Amniotic stem cell (primary cell): Measurements from ENCODE around the gene INPP4A.
"Not testable (repeated sequence)": the region's sequence is repeated elsewhere in the genome, so short reads cannot be mapped to it uniquely, and the experiment has no call there.

ENCODE experiments used
- DNase-seq: peaks from one replicate; lab custom pipeline; 2025; lab: John Stamatoyannopoulos, UW

Gene INPP4A

DNA sequence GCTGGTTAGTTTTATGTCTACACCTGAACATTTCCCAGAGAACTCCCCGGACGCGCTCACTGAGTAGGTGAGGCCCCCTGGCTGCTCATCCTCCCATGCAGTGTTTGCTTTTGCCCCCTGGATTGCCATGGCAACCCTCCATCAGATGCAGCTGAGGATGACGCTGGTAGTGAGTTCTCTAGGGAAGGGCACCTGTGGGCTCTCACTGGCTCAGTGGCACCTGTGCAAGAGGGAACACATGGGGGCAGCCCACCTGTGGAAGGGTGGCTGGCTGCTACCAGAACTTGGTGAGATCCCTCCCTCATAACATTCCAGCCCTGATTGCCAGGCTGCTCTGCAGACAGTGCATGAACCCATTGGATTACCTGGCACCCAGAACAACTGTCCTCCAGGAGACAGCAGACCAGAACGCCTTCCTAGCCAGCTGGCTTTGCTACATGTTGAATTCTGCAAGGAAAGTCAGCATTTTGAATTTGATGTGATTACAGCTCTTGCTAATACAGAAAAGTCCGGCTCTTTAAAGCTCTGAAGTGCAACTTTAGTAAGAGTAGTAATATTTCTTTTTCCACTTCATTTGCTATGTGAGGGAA lies 142.0 kb downstream of the INPP4A start:
- DNase-seq: no peak

DNA sequence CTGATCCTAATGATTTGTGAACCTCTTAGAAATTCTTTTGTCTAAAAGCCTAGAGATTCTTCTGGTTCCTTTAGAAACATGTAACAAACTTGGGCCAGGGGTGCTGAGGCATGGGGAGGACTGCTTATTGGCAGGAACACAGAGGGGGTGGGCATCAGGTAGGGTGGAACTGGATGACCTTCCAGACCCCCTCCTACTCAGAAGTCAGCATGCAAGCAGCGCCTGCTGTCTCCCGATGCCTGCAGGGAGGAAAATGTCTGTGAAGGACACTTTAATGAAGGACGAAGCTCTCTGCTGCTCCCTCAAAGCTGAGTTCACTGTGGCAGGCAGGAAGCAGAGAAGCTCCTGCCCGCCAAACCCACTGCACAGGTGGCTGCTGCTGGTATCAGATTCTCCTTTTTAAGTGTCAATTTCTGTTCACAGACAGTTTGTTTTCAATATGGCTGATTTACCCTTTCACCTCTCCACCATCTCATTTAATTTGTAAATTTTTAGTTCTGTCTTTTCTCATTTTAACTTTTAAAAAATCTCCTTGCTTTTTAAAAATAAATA lies 144.3 kb downstream of the INPP4A start:
- no peak for DNase-seq

DNA sequence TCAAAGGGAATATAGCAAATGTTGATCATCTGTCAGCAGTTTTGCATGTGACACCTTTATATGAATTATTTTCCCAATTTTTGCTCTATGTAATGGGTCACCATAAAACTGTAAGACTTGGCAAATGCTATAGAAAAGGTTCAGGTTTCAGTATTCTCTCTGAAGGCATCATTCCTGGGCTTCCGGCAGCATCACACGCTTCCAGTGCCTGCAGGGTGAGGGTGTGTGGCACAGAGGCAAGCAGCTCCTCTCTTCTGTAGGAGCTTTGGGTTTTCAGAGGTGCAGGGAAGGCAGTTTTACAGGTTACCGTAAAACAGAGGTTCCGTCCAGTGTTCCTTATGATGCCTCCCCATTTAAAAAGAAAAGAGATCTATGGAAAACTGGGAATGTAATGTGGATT lies 144.8 kb downstream of the INPP4A start:
- DNase-seq: no peak

DNA sequence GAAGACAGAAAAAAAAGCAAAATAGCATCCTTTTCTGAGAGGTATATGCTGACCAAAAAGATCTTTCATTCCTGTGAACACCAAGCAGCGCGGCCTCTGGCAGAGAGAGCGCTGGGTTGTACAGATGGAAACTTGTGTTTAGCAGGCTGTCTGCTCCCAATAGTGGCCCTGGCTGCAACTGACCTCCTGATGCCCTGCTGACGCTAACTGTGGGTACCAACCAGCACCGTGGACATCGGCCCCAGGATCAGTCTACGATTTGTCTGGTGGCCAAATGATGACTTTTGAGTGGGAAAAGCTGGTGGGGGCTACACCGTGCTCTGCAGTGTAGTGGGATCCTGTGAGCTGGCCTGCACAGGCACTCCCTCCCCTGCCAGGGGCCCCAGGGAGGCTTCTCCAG lies 147.9 kb downstream of the INPP4A start:
- DNase-seq: no peak

DNA sequence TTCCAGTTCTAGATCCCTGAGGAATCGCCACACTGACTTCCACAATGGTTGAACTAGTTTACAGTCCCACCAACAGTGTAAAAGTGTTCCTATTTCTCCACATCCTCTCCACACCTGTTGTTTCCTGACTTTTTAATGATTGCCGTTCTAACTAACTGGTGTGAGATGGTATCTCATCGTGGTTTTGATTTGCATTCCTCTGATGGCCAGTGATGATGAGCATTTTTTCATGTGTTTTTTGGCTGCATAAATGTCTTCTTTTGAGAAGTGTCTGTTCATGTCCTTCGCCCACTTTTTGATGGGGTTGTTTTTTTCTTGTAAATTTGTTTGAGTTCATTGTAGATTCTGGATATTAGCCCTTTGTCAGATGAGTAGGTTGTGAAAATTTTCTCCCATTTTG lies 150.0 kb downstream of the INPP4A start:
- not testable (repeated sequence) for DNase-seq

DNA sequence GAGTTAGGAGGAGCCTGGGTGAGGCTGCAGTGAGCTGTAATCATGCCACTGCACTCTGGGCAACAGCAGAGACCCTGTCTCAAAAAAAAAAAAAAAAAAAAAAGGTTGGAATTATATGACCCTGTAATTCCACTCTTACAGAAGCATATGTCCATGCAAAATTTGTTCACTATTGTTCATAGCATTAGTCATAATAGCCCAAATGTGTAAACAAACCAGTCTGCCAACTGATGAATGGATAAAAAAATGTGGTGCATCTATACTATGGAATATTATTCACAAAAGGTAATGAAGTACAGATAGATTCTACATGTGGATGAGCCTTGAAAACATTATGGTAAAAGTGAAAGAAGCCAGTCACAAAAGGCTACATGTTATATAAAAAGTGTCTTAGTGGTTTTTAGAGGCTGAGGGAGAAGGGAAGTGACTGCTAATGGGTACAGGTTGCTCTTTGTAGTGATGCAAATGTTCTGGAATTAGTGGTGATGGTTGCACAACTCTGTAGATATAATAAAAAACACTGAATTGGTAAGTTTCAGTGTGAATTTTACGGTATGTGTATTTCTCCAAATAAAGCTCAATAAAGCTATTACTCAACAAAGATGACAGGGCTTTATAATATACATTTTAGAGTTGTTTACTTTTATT lies 154.2 kb downstream of the INPP4A start:
- no peak for DNase-seq

DNA sequence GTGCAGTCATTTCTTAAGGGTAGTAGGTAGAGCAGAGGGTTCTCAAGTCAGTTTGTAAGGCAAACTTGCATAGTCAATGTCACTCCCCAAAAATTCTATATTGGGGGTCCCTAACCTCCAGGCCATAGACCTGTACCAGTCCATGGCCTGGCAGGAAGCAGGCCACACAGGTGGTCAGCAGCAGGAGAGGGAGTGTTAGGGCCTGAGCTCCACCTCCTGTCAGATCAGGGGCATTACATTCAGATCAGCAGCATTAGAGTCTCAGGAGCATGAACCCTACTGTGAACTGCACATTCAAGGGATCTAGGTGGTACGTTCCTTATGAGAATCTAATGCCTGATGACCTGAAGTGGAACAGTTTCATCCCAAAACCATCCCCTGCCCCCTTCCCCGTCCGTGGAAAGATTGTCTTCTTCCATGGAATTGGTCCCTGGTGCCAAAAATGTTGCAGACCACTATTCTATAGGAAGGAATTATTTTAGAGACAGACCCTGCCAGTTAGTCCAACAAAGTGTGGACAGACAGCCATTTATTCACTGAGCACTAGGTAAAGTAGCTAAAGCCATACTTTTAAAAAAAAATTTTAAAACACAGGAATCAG lies 157.0 kb downstream of the INPP4A start:
- no peak for DNase-seq

DNA sequence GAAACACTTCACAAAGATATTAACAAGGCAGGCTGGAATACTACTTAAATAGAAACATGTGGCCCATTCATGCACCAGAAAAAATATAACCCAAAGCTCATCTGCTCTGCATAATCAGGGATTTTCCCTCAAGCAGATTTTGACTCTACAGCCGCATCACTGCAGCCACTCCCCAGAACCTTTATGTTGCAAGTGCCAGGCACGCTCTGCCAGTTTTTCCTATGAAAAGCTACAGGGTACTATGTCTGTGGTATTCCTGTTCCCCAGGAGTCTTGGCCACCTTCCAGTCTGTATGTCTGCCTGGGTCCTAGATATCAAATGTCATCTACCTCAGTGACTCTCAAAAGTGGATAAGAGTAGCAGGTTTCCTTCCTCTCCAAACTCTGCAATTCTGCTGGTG lies 159.9 kb downstream of the INPP4A start:
- no peak for DNase-seq

DNA sequence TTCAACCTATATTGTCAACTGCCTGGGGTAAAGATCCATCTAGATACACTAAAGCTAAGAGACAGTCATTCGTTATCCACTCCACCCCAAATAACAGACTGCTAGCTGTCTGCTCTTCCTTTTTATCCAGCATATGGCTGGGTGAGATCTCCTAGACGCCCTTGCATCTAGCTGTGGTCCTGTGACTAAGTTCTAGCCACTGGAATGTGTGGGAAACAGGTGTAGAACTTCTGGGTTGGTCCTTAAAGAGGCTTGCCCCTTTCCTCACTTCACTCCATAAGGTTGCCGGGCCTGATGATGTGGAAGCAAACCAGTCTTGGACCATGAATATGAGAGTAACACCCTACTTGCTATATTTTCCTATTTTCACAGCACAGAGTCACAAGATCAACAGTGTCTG lies 160.4 kb downstream of the INPP4A start:
- DNase-seq: no peak

DNA sequence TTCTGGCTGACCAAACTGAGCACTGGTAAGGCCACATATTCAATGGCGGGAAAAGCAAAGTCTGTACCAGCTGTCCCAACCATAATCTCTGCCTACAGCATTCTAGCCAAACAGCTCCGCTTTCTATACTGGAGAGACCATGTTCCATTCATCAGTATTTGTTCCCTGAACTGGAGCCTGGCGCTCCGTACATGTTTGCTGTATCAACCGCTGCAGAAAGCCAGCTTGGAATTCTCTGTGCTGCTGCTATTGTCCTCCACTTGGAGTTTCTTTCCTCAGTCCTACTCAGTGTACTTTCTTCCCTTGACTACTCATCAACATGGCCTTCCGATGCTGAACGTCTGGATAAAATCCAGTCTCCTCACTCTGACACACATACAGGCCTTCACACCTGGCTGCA lies 161.8 kb downstream of the INPP4A start:
- no peak for DNase-seq

DNA sequence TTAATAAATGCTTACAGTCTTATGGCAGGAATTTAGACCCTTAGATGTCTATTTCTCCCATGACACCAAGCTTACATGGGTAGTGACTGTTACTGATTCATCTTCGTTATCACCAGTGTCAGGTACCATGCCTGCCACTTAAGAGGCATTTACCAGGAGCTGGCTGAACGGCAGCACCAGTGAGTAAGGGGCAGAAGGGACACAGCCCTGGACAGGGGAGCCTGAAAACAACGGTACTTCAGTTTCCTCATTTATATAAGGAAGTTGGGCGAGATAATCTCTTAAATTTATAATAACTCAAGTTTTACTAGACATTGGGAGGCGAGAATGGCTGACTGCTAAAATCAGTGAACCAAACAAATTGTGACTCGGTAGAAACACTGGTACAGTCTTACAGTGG lies 162.4 kb downstream of the INPP4A start:
- DNase-seq: no peak

DNA sequence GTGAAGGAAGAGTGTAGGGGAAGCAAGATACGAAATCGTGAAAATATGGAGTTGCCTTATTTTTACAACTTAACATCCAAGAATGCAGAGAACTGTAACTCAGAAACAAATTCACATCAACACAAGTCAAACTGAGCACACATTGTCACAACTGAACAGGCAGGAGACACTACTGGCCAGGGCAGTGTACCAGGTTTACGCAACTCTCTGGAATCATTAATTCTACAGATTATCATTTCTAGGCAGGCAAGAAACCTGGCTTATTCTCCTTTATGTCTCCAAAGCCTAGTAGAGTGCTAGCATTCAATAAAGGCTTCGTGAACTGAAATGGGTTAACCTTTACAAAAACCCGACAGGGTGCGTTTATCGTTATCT lies 163.1 kb downstream of the INPP4A start:
- DNase-seq: no peak

DNA sequence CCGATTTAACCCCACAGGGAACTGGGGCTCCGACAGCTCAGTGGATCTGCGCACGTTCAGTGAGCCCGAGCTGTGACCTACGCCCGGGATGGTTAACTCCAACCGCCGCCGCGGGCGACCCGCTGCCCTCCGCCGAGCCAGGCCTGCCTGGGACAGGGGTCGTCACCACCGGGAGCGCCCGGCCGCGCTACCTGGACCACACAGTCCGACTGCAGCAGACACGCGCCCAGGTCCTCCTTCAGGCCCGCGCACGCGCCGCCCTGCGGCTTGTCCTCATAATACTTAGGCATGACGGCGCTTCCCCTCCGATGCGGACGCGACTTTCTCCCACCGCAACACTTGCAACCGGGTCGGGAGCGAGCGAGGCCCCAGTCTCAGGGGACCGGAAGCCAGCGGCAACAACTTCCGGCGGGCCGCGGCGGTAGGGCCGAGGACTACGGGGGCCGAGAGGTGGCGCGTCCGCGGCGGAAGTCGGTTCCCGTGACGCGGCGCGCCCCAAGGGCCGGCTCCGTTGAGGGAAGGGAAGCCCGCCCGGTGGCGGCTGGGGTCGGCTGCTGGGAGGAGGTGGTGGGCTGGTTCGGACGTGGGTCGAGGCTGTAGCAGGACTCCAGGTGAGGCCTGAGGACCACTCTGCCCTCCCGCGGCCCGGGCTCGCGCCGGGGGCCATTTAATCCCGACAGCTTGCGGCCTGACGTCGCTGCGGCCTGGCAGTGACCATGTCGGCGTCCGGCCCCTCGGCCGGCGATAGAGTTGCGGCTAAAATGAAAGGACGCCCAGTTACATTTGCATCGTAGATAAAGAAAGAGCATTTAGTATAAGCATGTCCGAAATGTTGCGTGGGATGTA lies 163.7 kb downstream of the INPP4A start, which contains the start of the genes COA5 and UNC50:
COA5 (minus strand) TSS at position 397 of the 846 bp plus-strand sequence; CDS start at position 290, 107 bp downstream.
UNC50 (plus strand) TSS at position 474 of the 846 bp plus-strand sequence. CDS start 1,171 bp downstream, outside the sequence.
- DNase-seq: peak; percentile 76

DNA sequence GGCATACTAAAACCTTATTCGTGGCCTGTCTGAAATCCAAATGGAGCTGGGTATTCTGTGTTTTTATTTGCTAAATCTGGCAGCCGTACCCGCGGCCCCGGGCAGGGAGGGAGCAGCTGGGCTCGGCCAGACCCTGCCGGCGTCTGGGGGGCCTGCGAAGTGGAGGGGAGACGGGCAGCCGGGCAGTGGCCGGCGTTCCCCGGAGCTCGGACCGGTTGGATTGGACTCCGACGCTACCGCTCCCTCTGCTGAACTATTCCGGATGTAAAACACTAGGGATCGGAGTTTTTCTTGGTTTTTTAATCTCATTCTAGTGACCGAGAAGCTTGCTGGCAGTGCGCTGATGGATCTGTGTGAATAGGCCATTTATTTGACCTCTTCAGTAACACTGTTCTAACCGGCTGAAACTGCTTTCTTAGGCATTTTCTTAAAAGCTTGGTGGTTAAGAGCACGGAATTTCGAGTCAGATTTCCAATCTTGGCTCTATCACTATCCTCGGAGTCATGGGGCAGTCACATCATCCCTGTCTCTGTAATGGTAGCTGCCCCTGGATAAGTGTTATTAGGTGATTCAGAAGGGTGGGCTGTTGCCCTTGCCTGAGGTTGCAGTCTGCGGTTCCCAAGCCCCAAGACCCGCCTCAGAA lies 164.4 kb downstream of the INPP4A start:
- DNase-seq: no peak

DNA sequence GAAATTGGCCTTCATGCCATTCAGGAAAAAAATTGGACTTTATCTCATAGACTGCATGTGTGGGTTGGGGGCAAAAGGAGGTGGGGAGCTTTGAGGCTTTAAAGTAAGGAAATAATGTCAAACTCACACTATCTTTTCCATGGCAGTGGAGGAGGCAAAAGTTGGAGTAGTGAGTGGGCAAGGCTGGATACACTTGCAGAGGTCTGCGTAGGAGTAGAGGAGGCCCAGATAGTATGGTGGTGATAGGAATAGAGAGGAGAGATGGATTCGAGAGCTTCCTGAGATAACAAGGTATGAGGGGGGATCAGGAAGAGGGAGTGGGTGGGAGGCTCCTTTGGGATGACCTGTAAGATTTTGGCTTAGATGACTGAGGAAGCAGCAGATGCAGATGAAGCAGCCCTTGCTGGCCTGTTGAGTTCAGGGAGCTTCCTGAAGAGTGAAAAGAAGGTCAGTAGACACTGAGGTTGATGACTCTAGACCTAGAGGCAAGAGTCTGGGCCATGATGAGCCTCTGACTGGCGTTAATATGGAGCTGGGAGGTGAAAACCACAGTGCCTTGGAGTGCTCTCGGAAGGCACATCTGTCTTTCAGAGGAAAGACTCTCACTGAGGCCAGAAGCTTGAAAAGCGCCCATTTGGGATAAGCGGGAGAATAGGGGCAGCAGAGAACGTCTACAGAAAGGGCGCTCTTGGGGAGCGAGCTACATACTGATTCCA lies 169.5 kb downstream of the INPP4A start:
- no peak for DNase-seq

DNA sequence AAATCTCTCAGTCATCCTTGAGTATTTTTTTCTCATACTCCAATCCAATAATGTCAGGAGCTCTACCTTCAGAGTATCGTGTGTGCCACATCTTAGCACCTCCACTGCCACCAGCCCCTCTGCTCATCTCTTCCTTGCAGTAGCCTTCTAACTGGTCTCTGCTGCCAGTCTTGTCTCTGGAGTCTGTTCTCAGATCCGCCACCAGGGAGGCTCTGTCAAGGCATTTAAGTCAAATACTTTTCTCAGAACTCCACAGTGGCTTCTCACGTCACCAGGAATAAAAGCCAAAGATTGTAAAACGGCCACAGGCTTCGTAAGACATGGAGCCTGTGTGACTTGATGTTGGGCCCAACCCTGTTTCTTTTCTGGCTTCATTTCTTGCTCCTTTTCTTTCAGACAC lies 170.8 kb downstream of the INPP4A start:
- no peak for DNase-seq

DNA sequence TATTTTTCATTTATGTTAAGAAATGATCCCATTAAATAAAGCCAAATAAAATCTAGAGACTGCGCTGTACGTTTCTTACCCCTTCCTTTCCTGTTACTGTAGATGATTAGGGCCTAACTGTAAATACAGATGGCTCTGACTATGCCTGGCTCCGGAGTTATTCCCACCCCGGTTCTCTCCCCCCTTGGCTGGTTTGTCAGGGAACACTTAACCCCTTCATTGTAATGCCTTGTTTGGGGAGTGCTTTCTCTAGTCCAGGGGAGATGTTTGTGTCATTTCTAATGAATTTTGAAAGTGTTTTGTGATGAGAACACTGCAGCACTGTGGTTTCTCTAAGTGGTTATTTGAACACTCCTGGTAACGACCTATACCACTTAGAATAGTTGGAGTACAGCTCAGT lies 172.5 kb downstream of the INPP4A start:
- DNase-seq: no peak

DNA sequence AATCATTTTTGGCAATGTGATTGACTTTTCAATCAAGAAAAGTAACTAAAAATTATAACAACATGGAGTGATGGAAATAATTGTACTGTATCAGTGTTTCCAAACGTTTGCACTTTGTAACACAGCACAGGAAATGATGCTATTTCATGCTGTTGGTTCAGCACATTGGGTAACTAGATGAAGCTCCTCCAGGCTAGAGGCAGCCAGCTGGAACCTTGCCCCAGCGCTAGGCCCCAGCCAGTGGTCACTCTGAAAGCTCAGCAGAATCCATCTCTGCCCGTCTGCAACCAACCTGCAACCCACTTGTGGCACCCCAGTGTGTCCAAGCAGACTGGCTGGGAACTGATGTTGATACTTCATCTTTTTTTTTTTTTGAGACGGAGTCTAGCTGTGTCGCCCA lies 179.0 kb downstream of the INPP4A start:
- DNase-seq: no peak

DNA sequence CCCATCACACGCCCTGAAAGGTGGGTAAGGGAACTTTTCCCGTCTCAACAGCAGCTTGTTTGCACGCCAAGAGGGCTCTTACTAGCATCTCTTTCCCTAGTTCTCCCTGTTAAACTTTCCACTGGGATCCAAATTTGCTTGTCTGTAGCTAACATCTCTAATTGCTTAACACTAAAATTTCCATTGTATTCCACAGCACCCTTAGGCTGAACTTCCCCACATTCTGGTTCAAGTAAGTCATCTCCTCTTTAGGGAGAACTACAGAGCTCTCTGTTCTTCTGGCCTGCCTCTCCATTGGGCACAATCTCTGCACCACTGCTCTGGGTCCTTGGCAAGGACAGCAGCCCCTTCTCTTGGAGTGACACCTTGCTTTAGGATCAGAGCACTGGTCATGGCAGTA lies 187.7 kb downstream of the INPP4A start:
- DNase-seq: no peak

DNA sequence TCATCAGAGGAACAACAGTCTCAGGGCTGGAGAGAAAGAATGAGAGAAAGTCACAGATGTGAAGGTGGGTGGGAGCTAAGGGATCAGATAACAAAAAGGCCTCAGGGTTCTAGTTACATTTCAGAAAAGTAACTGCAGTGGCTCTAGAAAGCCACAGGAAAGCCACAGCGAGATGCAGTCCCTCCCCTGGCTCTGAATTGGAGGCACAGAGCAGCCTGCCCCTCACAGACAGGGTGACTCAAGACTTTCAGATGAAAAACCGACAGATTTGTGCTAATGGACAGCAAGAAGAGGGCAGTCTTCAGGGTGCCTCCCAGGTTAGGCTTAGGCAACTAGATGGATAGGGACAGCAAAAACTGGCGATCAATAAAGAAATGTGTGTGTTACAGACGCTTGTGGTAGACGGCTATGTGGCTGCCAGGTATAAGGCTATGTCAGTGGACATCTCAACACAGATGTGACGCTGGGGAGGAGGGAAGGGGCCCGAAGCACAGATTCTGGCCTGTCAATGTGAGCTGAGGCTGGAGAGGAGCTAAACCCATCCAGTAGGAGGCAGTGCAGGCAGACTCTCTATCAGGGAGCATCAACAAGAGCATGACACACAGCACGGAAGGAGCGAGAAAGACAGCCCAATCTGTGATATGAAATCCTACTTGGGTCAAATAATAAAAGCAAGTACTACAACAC lies 189.9 kb downstream of the INPP4A start:
- DNase-seq: no peak
